SU-DHL-6 (cell line): ENCODE measurements around the gene CCNE1.
"Not testable (repeated sequence)": the region's sequence is repeated elsewhere in the genome, so short reads cannot be mapped to it uniquely, and the experiment has no call there.

Experiments
- H2AFZ ChIP-seq: fragments of 200-600 bp; sonication (generic); 2 replicates; pipeline ENCODE4 v1.6.1; 2014; ENCODE audit warnings: low read depth, mild to moderate bottlenecking, moderate library complexity, mixed read lengths, antibody characterized with exemption, low read length; ENCODE audit not compliant: severe bottlenecking
- H3F3A ChIP-seq: fragments of 200-600 bp; shearing (Covaris generic); 2 replicates; pipeline ENCODE4 v1.6.0; 2016; ENCODE audit warnings: antibody characterized with exemption, mild to moderate bottlenecking; ENCODE audit not compliant: insufficient read depth
- H3K27ac ChIP-seq: fragments of 200-600 bp; sonication (generic); 2 replicates; pipeline ENCODE4 v1.5.1; 2016; ENCODE audit warnings: low read depth, mild to moderate bottlenecking, low read length, moderate library complexity, mixed read lengths
- H3K27me3 ChIP-seq: fragments of 200-600 bp; sonication (generic), shearing (Covaris generic); 2 replicates; pipeline ENCODE4 v1.6.0; 2014; ENCODE audit warnings: mild to moderate bottlenecking, low read length
- H3K36me3 ChIP-seq: fragments of 200-600 bp; sonication (generic); 2 replicates; pipeline ENCODE4 v1.6.1; 2014; ENCODE audit warnings: mild to moderate bottlenecking, low read length, mixed read lengths
- H3K4me2 ChIP-seq: fragments of 300-600, 200-600 bp; shearing (Covaris generic), sonication (generic); 2 replicates; pipeline ENCODE4 v1.6.0; 2014; ENCODE audit warnings: low read length, low read depth, mild to moderate bottlenecking; ENCODE audit not compliant: poor library complexity, severe bottlenecking
- H3K4me3 ChIP-seq: fragments of 200-600 bp; sonication (generic); 2 replicates; pipeline ENCODE4 v1.5.1; 2014; ENCODE audit warnings: antibody characterized with exemption, low read length, mild to moderate bottlenecking, mixed read lengths; ENCODE audit not compliant: insufficient read depth, poor library complexity, severe bottlenecking
- H3K79me2 ChIP-seq: fragments of 200-600 bp; sonication (generic); 2 replicates; pipeline ENCODE4 v1.6.1; 2014; ENCODE audit warnings: mild to moderate bottlenecking, low read length, moderate library complexity; ENCODE audit not compliant: insufficient read depth
- H3K9ac ChIP-seq: fragments of 200-600 bp; sonication (generic); 2 replicates; pipeline ENCODE4 v1.7.0; 2014; ENCODE audit warnings: mild to moderate bottlenecking, low read length
- H3K9me2 ChIP-seq: fragments of 200-600 bp; sonication (generic); replicated peaks from 2 replicates; pipeline ENCODE4 v1.6.1; 2014; ENCODE audit warnings: low read length; ENCODE audit not compliant: insufficient read depth
- H3K9me3 ChIP-seq: fragments of 200-600 bp; sonication (generic); 2 replicates; pipeline ENCODE4 v1.6.1; 2014; ENCODE audit warnings: low read length, mixed read lengths; ENCODE audit not compliant: insufficient read depth
- H4K20me1 ChIP-seq: fragments of 200-600 bp; sonication (generic); 2 replicates; pipeline ENCODE4 v1.6.1; 2014; ENCODE audit warnings: low read depth, mild to moderate bottlenecking, antibody characterized with exemption, low read length, moderate library complexity, mixed read lengths
- EZH2phosphoT487 ChIP-seq: fragments of 200-600 bp; sonication (generic), shearing (Covaris generic); conservative IDR thresholded peaks from 2 replicates; pipeline ENCODE4 v1.6.1; 2018; ENCODE audit warnings: mild to moderate bottlenecking, antibody characterized with exemption, low read length, moderate library complexity, mixed read lengths
- TF ChIP-seq, protein P1 (sequence below): fragments of 200-600 bp; sonication (generic); IDR thresholded peaks from one replicate; pipeline ENCODE4 v1.5.1; 2017; ENCODE audit warnings: antibody characterized with exemption, mild to moderate bottlenecking, low read length, moderate library complexity; ENCODE audit not compliant: insufficient read depth, poor library complexity, severe bottlenecking

Gene CCNE1

GRCh38 chr19:29798774-29799497 is 12.9 kb upstream of the CCNE1 start:
- no peak overlapping the region for H2AFZ ChIP-seq
- no peak overlapping the region for H3K4me3 ChIP-seq
- no peaks in the 10 kb centered on the region for H3K79me2 ChIP-seq
- no peaks in the 10 kb centered on the region for H3K9me3 ChIP-seq
- no peaks in the 10 kb centered on the region for H3F3A ChIP-seq
- no peak overlapping the region for H3K4me2 ChIP-seq
- no peaks in the 10 kb centered on the region for H3K36me3 ChIP-seq
- H3K9ac ChIP-seq, result no peak overlapping the region
- H3K27me3 ChIP-seq, result no peaks in the 10 kb centered on the region
- no peaks in the 10 kb centered on the region for H3K9me2 ChIP-seq
- H3K27ac ChIP-seq, result no peak overlapping the region
- TF ChIP-seq, protein P1, sequence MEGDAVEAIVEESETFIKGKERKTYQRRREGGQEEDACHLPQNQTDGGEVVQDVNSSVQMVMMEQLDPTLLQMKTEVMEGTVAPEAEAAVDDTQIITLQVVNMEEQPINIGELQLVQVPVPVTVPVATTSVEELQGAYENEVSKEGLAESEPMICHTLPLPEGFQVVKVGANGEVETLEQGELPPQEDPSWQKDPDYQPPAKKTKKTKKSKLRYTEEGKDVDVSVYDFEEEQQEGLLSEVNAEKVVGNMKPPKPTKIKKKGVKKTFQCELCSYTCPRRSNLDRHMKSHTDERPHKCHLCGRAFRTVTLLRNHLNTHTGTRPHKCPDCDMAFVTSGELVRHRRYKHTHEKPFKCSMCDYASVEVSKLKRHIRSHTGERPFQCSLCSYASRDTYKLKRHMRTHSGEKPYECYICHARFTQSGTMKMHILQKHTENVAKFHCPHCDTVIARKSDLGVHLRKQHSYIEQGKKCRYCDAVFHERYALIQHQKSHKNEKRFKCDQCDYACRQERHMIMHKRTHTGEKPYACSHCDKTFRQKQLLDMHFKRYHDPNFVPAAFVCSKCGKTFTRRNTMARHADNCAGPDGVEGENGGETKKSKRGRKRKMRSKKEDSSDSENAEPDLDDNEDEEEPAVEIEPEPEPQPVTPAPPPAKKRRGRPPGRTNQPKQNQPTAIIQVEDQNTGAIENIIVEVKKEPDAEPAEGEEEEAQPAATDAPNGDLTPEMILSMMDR, result no peak
- TF ChIP-seq EZH2phosphoT487, result no peak
- H4K20me1 ChIP-seq, result no peaks in the 10 kb centered on the region

DNA sequence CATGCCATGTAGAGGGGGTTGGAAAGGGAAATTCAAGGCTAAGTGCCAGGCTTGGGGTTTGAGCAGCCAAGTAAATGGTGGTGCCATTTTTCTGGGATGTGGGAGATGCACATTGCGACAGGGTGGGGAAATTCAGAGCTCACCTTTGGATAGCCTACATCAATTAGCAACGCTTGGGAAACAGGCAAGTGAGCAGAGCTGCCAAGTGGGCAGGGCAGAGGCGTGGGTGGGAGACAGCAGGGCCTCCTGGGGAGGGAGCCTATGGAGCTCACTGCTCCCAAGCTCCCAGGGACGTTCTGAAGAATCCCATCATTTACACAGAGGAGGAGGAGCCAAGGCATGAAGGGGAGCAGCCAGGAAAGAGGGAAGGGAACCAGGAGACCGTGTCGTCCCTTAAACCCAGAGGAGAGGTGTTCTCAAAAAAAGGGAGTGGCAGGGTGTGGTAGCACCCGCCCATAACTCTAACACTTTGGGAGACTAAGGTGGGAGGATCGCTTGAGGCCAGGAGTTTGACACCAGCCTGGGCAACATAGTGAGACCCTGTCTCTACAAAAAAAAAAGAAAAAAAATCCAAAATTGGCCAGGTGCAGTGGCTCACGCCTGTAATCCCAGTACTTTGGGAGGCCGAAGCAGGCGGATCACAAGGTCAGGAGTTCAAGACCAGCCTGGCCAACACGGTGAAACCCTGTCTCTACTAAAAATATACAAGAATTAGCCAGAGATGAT is 11.5 kb upstream of the CCNE1 start:
- Histone ChIP-seq H3K4me2 (no peak overlapping the region), H3F3A (no peaks in the 10 kb centered on the region), H3K27ac (no peak overlapping the region), H3K36me3 (no peaks in the 10 kb centered on the region), H3K27me3 (no peaks in the 10 kb centered on the region), H4K20me1 (no peaks in the 10 kb centered on the region), H3K79me2 (no peaks in the 10 kb centered on the region), H3K9ac (no peak overlapping the region), H2AFZ (no peak overlapping the region), H3K4me3 (no peak overlapping the region), H3K9me2 (no peaks in the 10 kb centered on the region), H3K9me3 (no peaks in the 10 kb centered on the region)
- no peak for TF ChIP-seq EZH2phosphoT487
- TF ChIP-seq, protein P1, result no peak

DNA sequence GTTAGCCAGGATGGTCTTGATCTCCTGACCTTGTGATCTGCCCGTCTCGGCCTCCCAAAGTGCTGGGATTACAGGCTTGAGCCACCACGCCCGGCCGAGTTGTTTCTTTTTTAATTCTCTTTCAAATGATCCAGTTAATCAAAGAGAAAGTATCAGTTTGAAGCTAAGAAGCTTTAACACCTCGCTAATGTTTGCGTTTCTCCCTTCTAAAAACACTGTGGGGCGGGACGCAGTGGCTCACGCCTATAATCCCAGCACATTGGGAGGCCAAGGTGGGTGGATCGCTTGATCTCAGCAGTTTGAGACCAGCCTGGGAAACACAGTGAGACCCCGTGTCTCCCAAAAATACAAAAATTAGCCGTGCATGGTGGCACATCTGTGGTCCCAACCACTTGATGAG is 7.8 kb upstream of the CCNE1 start:
- not testable (repeated sequence) for H3K9me2 ChIP-seq, H3K4me2 ChIP-seq, H3K4me3 ChIP-seq, H3K27me3 ChIP-seq, H3K9ac ChIP-seq, H4K20me1 ChIP-seq, H3F3A ChIP-seq, H2AFZ ChIP-seq, H3K79me2 ChIP-seq, H3K27ac ChIP-seq, H3K36me3 ChIP-seq, H3K9me3 ChIP-seq

GRCh38 chr19:29804493-29804892 is 7.3 kb upstream of the CCNE1 start:
- Histone ChIP-seq H3K36me3 (no peaks in the 10 kb centered on the region), H3K9ac (no peak overlapping the region), H3K9me2 (no peaks in the 10 kb centered on the region), H3F3A (no peaks in the 10 kb centered on the region), H4K20me1 (no peaks in the 10 kb centered on the region), H3K79me2 (no peaks in the 10 kb centered on the region), H3K9me3 (no peaks in the 10 kb centered on the region), H3K4me3 (no peak overlapping the region), H3K27me3 (no peaks in the 10 kb centered on the region), H2AFZ (no peak overlapping the region), H3K27ac (no peak overlapping the region), H3K4me2 (no peak overlapping the region)
- TF ChIP-seq EZH2phosphoT487, result no peak
- TF ChIP-seq, protein P1, result no peak
